OCI-LY7 (cell line): ENCODE data around the gene DIAPH1. TPM values are rescaled to one million over a fixed set of nuclear protein-coding genes. Genes with fewer than 3 reads are reported as not detected.

Experiments
- BruUV-seq: library from RNA; stranded (reverse); fragments of 400-500 nt; replicated peaks from 2 replicates; lab custom pipeline; 2021; lab: Mats Ljungman, UMichigan
- CTCF ChIA-PET: fragments of 300-600 bp; sonication (Branson Sonifier 250); formaldehyde crosslinking; loops from one replicate; lab custom pipeline; 2022; ENCODE audit warnings: antibody characterized with exemption; ENCODE audit not compliant: unreplicated experiment; lab: Charles Lee
- POLR2A ChIA-PET: fragments of 300-600 bp; sonication (Branson Sonifier 250); formaldehyde crosslinking; loops from one replicate; lab custom pipeline; 2022; ENCODE audit warnings: antibody characterized with exemption; lab: Charles Lee
- DNase-seq: peaks from one replicate; pipeline ENCODE4 v3.0.0-alpha.2; 2015; ENCODE audit warnings: low spot score
- H2AFZ ChIP-seq: fragments of 200-600 bp; sonication (generic), shearing (Covaris generic); 2 replicates; pipeline ENCODE4 v1.6.1; 2014; ENCODE audit warnings: mild to moderate bottlenecking, antibody characterized with exemption, low read length, moderate library complexity
- H3K27ac ChIP-seq: fragments of 200-600 bp; sonication (generic); 2 replicates; pipeline ENCODE4 v1.5.1; 2014; ENCODE audit warnings: mixed run types, low read depth, mild to moderate bottlenecking, moderate library complexity, low read length, inconsistent platforms; ENCODE audit not compliant: poor library complexity, severe bottlenecking
- H3K36me3 ChIP-seq: fragments of 200-600 bp; sonication (generic); 2 replicates; pipeline ENCODE4 v1.6.1; 2014; ENCODE audit warnings: mild to moderate bottlenecking, antibody characterized with exemption, low read length, moderate library complexity, mixed read lengths; ENCODE audit not compliant: insufficient read depth
- H3K4me1 ChIP-seq: fragments of 200-600 bp; sonication (generic); 2 replicates; pipeline ENCODE4 v1.5.1; 2014; ENCODE audit warnings: mild to moderate bottlenecking, low read length; ENCODE audit not compliant: insufficient read depth, poor library complexity, severe bottlenecking
- H3K4me2 ChIP-seq: fragments of 200-600 bp; sonication (generic); 2 replicates; pipeline ENCODE4 v1.6.1; 2014; ENCODE audit warnings: mild to moderate bottlenecking, low read length
- H3K4me3 ChIP-seq: fragments of 200-600 bp; sonication (generic); 2 replicates; pipeline ENCODE4 v1.5.1; 2014; ENCODE audit warnings: mild to moderate bottlenecking, low read depth, low read length; ENCODE audit not compliant: poor library complexity, severe bottlenecking
- H3K79me2 ChIP-seq: fragments of 200-600 bp; sonication (generic); 2 replicates; pipeline ENCODE4 v1.6.1; 2016; ENCODE audit warnings: low read depth, mild to moderate bottlenecking, low read length, moderate library complexity, mixed read lengths; ENCODE audit not compliant: insufficient read depth
- H3K9me2 ChIP-seq: fragments of 200-600 bp; sonication (generic); 2 replicates; pipeline ENCODE4 v1.6.1; 2016; ENCODE audit warnings: mild to moderate bottlenecking, low read length, mixed read lengths; ENCODE audit not compliant: insufficient read depth
- H3K9me3 ChIP-seq: fragments of 200-600 bp; sonication (generic); 2 replicates; pipeline ENCODE4 v1.6.1; 2014; ENCODE audit warnings: mild to moderate bottlenecking, mixed run types, low read length, mixed read lengths
- H4K20me1 ChIP-seq: fragments of 200-600 bp; sonication (generic); 2 replicates; pipeline ENCODE4 v1.6.1; 2014; ENCODE audit warnings: mild to moderate bottlenecking, antibody characterized with exemption, low read length, moderate library complexity, mixed read lengths; ENCODE audit not compliant: insufficient read depth
- EZH2phosphoT487 ChIP-seq: fragments of 200-600 bp; sonication (generic); IDR thresholded peaks from 2 replicates; pipeline ENCODE4 v1.6.1; 2018; ENCODE audit warnings: low read depth, borderline replicate concordance, mild to moderate bottlenecking, mixed run types, antibody characterized with exemption, low read length, moderate library complexity, mixed read lengths
- intact Hi-C: fragments of 100-400 bp; cut with micrococcal nuclease; formaldehyde crosslinking; loops from one replicate; pipeline ENCODE4 v1.10.0; 2022; ENCODE audit not compliant: unreplicated experiment
- total RNA-seq, 2 experiments: library from RNA; depleted of rRNA in 1 of 2; stranded (reverse); fragments of >200 nt in 1 of 2; shearing (Covaris generic) in 1 of 2; gene quantifications; 2 replicates each; pipeline ENCODE4 v1.2.3, GENCODE V29; 2014 to 2022
- TF ChIP-seq, protein P1 (sequence below): fragments of 200-600 bp; sonication (generic); conservative IDR thresholded peaks from 2 replicates; pipeline ENCODE4 v1.5.1; 2014; ENCODE audit warnings: mild to moderate bottlenecking, antibody characterized with exemption, low read length, moderate library complexity, mixed read lengths

The DIAPH1 gene
- total RNA-seq, 2 experiments from 2014 or later = 78.8 to 174 TPM

- Histone ChIP-seq H3K9me2 (no peaks in the 10 kb centered on the region), H2AFZ (no peak overlapping the region), H3K4me3 (no peak overlapping the region), H3K79me2 (no peaks in the 10 kb centered on the region), H3K36me3 (peaks cover 69% of the 10 kb centered on the region), H3K4me2 (no peak overlapping the region), H3K27ac (no peak overlapping the region), H3K4me1 (no peaks in the 10 kb centered on the region), H4K20me1 (no peaks in the 10 kb centered on the region), H3K9me3 (no peaks in the 10 kb centered on the region)
- intact Hi-C loops = no loop called here
- BruUV-seq = no TSS peak
- CTCF ChIA-PET = no interaction called here
- no peak for TF ChIP-seq EZH2phosphoT487
- TF ChIP-seq, protein P1, sequence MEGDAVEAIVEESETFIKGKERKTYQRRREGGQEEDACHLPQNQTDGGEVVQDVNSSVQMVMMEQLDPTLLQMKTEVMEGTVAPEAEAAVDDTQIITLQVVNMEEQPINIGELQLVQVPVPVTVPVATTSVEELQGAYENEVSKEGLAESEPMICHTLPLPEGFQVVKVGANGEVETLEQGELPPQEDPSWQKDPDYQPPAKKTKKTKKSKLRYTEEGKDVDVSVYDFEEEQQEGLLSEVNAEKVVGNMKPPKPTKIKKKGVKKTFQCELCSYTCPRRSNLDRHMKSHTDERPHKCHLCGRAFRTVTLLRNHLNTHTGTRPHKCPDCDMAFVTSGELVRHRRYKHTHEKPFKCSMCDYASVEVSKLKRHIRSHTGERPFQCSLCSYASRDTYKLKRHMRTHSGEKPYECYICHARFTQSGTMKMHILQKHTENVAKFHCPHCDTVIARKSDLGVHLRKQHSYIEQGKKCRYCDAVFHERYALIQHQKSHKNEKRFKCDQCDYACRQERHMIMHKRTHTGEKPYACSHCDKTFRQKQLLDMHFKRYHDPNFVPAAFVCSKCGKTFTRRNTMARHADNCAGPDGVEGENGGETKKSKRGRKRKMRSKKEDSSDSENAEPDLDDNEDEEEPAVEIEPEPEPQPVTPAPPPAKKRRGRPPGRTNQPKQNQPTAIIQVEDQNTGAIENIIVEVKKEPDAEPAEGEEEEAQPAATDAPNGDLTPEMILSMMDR = no peak
- no peak for DNase-seq
- POLR2A ChIA-PET = no interaction called here
Measured at GRCh38 chr5:141495453-141495811, 123.4 kb downstream of the DIAPH1 start.

DNA sequence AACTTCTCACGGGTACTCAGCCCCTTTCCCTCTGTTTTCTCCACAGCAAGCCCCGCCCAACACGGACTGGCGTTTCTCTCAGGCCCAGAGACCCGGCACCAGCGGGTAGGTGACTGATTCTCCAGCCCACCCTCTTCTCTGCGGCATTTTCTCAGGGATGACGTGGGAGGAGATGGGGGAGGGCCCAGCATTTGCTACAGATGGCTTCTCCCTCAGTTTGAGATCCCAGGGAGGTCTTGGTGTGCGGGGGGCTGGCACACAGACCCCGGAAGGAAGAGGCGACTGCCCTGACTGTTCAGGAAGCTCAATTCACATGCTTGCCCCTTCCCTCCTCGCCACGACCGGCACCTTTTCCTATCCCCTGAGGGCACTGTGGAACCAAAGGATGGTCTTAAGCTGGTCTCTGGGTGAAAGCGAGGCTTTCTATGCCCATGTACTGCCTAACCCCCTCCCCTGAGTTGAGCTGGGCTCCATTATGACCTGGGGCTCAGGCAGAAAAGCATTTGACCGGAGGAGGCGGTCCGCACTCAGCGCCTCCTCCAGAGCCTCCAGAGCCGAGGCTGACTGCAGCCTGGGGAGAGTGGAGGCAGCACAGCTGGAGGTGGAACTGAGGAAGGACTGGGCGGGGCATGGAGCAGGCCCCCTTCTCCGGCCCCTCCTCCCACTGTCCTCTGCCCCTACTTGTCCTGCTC is 123.9 kb downstream of the DIAPH1 start:
- Histone ChIP-seq H3K4me1 (no peaks in the 10 kb centered on the region), H3K79me2 (no peaks in the 10 kb centered on the region), H3K4me3 (no peak overlapping the region), H3K9me2 (no peaks in the 10 kb centered on the region), H3K36me3 (peaks cover 73% of the 10 kb centered on the region), H3K27ac (no peak overlapping the region), H3K4me2 (no peak overlapping the region), H3K9me3 (no peaks in the 10 kb centered on the region), H2AFZ (no peak overlapping the region), H4K20me1 (no peaks in the 10 kb centered on the region)
- ChIA-PET POLR2A (no interaction called here), CTCF (no interaction called here)
- intact Hi-C loops = no loop called here
- no TSS peak for BruUV-seq
- TF ChIP-seq, protein P1 = no peak
- TF ChIP-seq EZH2phosphoT487 = no peak
- no peak for DNase-seq
